Breast epithelium (tissue), 4 donors: ENCODE data around the gene MRPL55. TPM values are rescaled to one million over a fixed set of nuclear protein-coding genes. Genes with fewer than 3 reads are reported as not detected.
A peak's percentile ranks its signal among the peaks of the same experiment; 100 is the strongest.

Experiments
- DNase-seq, 2 donors: peaks; one replicate each; pipeline ENCODE4 v3.0.0-alpha.2; 2019; ENCODE audit warnings: low spot score in 2 of 2
- H3K27ac ChIP-seq, 2 donors: fragments of 200-600 bp; sonication (generic) in 1 of 2; one replicate each; pipeline ENCODE4 v1.5.1; 2016 to 2019; ENCODE audit warnings: mild to moderate bottlenecking in 1 of 2
- H3K27me3 ChIP-seq, 2 donors: fragments of 200-600 bp; sonication (generic) in 1 of 2; one replicate each; pipeline versions ENCODE4 v1.5.1 to v1.6.0; 2017 to 2019; ENCODE audit warnings: control low read depth in 1 of 2, mild to moderate bottlenecking in 1 of 2
- H3K36me3 ChIP-seq: fragments of 200-600 bp; one replicate; pipeline ENCODE4 v1.5.1; 2019
- H3K4me1 ChIP-seq, 2 donors: fragments of 200-600 bp; sonication (generic); one replicate each; pipeline ENCODE4 v1.5.1; 2016 to 2019; ENCODE audit warnings: control low read depth in 1 of 2
- H3K4me3 ChIP-seq, 3 donors: fragments of 200-600 bp; sonication (generic); 1 replicate in 2 of 3; 2 replicates in 1 of 3; pipeline ENCODE4 v1.5.1; 2016 to 2019; ENCODE audit warnings: mild to moderate bottlenecking in 3 of 3, moderate library complexity in 2 of 3
- H3K9me3 ChIP-seq, 2 donors: fragments of 200-600 bp; sonication (generic) in 1 of 2; one replicate each; pipeline ENCODE4 v1.5.1; 2016 to 2019; ENCODE audit warnings: control low read depth in 1 of 2
- POLR2A ChIP-seq: fragments of 450-650 bp; IDR thresholded peaks from one replicate; pipeline ENCODE4 v1.6.1; 2016; ENCODE audit warnings: antibody characterized with exemption, mild to moderate bottlenecking, moderate library complexity
- POLR2AphosphoS5 ChIP-seq, 3 donors: sonication (generic); formaldehyde crosslinking; IDR thresholded peaks; one replicate each; pipeline ENCODE4 v1.6.1; 2017; ENCODE audit warnings: antibody characterized with exemption in 3 of 3
- intact Hi-C: fragments of 100-400 bp; cut with DNase I; formaldehyde crosslinking; loops from one replicate; pipeline ENCODE4 v1.15.1; 2023; ENCODE audit warnings: low total_unique reads
- total RNA-seq, 3 donors: library from RNA; depleted of rRNA; stranded (reverse); fragments of >200 nt; gene quantifications; one replicate each; pipeline ENCODE4 v1.1.0, GENCODE V29; 2016
- TF ChIP-seq, protein P1 (sequence below), 3 donors: fragments of 450-650 bp; IDR thresholded peaks; one replicate each; pipeline ENCODE4 v1.5.1; 2016 to 2017; ENCODE audit warnings: antibody characterized with exemption in 3 of 3, mild to moderate bottlenecking in 3 of 3, moderate library complexity in 3 of 3

The MRPL55 gene
- total RNA-seq, 3 donors from 2014 or later, result 76.4 to 108 (median 102) TPM

DNA sequence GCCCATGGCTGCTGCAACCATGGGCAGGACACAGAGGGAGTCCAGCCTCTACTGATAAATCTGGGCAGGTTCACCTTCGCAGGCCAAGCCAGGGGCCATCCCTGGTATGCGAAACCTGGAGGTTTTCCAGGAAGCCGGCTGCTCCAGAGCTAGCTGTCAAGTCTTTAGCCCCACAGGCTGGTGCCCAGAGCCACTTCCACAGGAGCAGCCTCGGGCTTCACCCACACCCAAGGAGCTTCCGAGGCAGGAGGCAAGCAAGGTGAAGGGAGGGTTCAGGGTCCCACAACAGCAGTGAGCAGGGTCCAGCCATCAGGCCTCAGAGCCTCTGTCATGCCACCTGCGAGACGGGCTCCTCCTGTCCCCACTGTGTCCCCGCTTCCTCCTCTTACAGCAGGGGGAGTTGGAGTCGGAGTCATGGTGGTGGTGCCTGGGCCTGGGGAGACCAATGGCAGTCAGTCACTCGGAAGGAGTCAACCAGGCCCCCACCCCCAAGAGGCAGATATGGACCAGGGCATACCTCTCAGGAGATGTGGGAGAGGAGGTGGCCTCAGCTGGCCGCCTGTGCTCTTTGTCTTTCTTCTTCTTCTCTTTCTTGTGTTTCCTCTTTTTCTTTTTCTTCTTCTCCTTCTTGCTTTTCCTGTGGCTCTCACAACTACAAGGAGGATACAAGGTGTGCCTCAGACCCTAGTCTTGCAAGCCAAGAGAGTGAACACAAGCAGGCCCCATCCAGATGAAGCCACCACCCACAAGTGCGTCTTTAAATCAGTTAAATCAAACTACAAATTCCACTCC lies 8.1 kb downstream of the MRPL55 start:
- H3K4me1 ChIP-seq, result peaks cover 8 to 12% of the 10 kb centered on the region in 2 donors
- no peak overlapping the region for H3K4me3 ChIP-seq
- no peaks in the 10 kb centered on the region for H3K9me3 ChIP-seq
- intact Hi-C loops, result no loop called here
- DNase-seq, result no peak
- no peak for TF ChIP-seq POLR2A
- TF ChIP-seq, protein P1, sequence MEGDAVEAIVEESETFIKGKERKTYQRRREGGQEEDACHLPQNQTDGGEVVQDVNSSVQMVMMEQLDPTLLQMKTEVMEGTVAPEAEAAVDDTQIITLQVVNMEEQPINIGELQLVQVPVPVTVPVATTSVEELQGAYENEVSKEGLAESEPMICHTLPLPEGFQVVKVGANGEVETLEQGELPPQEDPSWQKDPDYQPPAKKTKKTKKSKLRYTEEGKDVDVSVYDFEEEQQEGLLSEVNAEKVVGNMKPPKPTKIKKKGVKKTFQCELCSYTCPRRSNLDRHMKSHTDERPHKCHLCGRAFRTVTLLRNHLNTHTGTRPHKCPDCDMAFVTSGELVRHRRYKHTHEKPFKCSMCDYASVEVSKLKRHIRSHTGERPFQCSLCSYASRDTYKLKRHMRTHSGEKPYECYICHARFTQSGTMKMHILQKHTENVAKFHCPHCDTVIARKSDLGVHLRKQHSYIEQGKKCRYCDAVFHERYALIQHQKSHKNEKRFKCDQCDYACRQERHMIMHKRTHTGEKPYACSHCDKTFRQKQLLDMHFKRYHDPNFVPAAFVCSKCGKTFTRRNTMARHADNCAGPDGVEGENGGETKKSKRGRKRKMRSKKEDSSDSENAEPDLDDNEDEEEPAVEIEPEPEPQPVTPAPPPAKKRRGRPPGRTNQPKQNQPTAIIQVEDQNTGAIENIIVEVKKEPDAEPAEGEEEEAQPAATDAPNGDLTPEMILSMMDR (IDR thresholded peaks at IDR 0.05), result no peak
- no peak for TF ChIP-seq POLR2AphosphoS5 (IDR thresholded peaks at IDR 0.05)
- H3K27ac ChIP-seq, result peak overlapping the region; percentile 84 to 94
- no peaks in the 10 kb centered on the region for H3K27me3 ChIP-seq
- H3K36me3 ChIP-seq, result peaks cover 4% of the 10 kb centered on the region

DNA sequence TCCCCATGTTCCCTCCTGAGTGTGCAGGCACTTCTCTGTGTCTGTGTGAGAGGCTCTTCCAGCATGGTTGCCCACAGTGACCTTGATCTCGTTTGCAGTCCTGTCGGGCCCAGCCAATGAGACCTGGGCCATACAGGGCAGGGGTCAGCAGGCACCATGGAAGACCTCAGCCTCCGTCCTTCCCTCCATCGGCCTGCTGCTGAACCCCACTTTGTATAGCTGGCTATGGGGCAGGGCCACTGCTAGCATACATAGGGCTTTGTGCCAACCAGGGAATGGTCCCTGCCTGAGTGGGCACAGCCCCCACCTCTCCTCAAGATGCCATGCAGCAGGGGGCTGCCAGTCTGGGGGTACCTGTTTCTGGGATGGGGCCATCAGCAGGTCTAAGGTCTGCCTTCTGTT lies 9.8 kb downstream of the MRPL55 start:
- intact Hi-C loops, result no loop called here
- Histone ChIP-seq H3K9me3 (peaks cover 4 to 5% of the 10 kb centered on the region in 2 donors), H3K27ac (no peak overlapping the region), H3K27me3 (no peaks in the 10 kb centered on the region), H3K4me1 (peaks cover 8 to 13% of the 10 kb centered on the region in 2 donors), H3K4me3 (no peak overlapping the region), H3K36me3 (peaks cover 4% of the 10 kb centered on the region)
- TF ChIP-seq POLR2AphosphoS5 (IDR thresholded peaks at IDR 0.05) (no peak), POLR2A (no peak)
- TF ChIP-seq, protein P1 (IDR thresholded peaks at IDR 0.05), result no peak
- DNase-seq, result no peak

DNA sequence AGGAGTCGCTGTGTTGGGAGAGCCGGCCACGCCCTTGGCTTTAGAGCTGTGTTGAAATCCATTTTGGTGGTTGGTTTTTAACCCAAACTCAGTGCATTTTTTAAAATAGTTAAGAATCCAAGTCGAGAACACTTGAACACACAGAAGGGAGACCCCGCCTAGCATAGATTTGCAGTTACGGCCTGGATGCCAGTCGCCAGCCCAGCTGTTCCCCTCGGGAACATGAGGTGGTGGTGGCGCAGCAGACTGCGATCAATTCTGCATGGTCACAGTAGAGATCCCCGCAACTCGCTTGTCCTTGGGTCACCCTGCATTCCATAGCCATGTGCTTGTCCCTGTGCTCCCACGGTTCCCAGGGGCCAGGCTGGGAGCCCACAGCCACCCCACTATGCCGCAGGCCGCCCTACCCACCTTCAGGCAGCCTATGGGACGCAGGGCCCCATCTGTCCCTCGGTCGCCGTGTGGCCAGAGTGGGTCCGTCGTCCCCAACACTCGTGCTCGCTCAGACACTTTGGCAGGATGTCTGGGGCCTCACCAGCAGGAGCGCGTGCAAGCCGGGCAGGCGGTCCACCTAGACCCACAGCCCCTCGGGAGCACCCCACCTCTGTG lies 10.7 kb downstream of the MRPL55 start:
- no peak overlapping the region for H3K27ac ChIP-seq
- H3K9me3 ChIP-seq, result peaks cover 5 to 9% of the 10 kb centered on the region in 2 donors
- H3K4me3 ChIP-seq, result no peak overlapping the region
- H3K36me3 ChIP-seq, result peaks cover 4% of the 10 kb centered on the region
- H3K4me1 ChIP-seq, result peaks cover 8% of the 10 kb centered on the region in 2 donors
- TF ChIP-seq, protein P1 (IDR thresholded peaks at IDR 0.05), result no peak
- TF ChIP-seq POLR2AphosphoS5 (IDR thresholded peaks at IDR 0.05) (no peak), POLR2A (no peak)
- intact Hi-C loops, result no loop called here
- no peak for DNase-seq
- H3K27me3 ChIP-seq, result no peaks in the 10 kb centered on the region

DNA sequence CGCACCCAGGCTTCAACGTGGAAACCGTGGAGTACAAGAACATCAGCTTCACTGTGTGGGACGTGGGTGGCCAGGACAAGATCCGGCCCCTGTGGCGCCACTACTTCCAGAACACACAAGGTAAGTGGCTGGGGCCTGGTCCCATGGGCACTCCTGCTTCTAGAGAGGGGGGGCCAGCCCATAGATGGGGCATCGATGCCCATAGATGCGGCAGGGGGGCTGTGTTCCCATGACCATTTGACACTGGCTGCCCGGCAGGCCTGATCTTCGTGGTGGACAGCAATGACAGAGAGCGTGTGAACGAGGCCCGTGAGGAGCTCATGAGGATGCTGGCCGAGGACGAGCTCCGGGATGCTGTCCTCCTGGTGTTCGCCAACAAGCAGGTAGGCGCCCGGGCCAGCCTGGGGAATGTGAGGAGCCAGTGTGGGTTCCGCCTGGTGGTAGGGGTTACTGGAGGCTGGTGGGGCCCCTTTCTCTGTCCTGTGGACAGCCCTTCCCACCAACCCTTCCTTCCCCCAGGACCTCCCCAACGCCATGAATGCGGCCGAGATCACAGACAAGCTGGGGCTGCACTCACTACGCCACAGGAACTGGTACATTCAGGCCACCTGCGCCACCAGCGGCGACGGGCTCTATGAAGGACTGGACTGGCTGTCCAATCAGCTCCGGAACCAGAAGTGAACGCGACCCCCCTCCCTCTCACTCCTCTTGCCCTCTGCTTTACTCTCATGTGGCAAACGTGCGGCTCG lies 11.6 kb downstream of the MRPL55 start:
- H3K9me3 ChIP-seq, result peaks cover 5 to 9% of the 10 kb centered on the region in 2 donors
- H3K36me3 ChIP-seq, result peaks cover 4% of the 10 kb centered on the region
- no peak overlapping the region for H3K4me3 ChIP-seq
- peaks cover 8 to 13% of the 10 kb centered on the region in 2 donors for H3K4me1 ChIP-seq
- DNase-seq, result no peak
- H3K27me3 ChIP-seq, result no peaks in the 10 kb centered on the region
- H3K27ac ChIP-seq, result no peak overlapping the region
- TF ChIP-seq, protein P1 (IDR thresholded peaks at IDR 0.05), result no peak
- TF ChIP-seq POLR2AphosphoS5 (IDR thresholded peaks at IDR 0.05), result no peak
- no peak for TF ChIP-seq POLR2A
- intact Hi-C loops, result no loop called here
